GM23338 (cell line): ENCODE measurements around the gene ORC2. TPM values are rescaled to one million over a fixed set of nuclear protein-coding genes. Genes with fewer than 3 reads are reported as not detected.
"Not testable (repeated sequence)": the region's sequence is repeated elsewhere in the genome, so short reads cannot be mapped to it uniquely, and the experiment has no call there.

Experiments used
- ATAC-seq: fragments of 200-7000 bp; cut with Tn5 transposase; 3 replicates; pipeline ENCODE4 v1.9.1; 2020
- DNase-seq: peaks from one replicate; pipeline ENCODE4 v3.0.0-alpha.2; 2015; ENCODE audit warnings: low spot score
- H2AFZ ChIP-seq: fragments of 200-600 bp; sonication (generic); 2 replicates; pipeline ENCODE4 v1.8.0; 2016; ENCODE audit warnings: antibody characterized with exemption, mild to moderate bottlenecking, moderate library complexity
- H3F3A ChIP-seq: fragments of 200-600 bp; sonication (generic); replicated peaks from 2 replicates; pipeline ENCODE4 v1.8.0; 2017; ENCODE audit warnings: antibody characterized with exemption, mixed run types, low read depth
- H3K27ac ChIP-seq: fragments of 200-600 bp; sonication (generic); 2 replicates; pipeline ENCODE4 v1.6.1; 2016; ENCODE audit warnings: low read depth
- H3K27me3 ChIP-seq: fragments of 200-600 bp; sonication (generic); 2 replicates; pipeline ENCODE4 v1.8.0; 2016; ENCODE audit warnings: mild to moderate bottlenecking, mixed run types, moderate library complexity; ENCODE audit not compliant: insufficient read depth
- H3K36me3 ChIP-seq: fragments of 200-600 bp; sonication (generic); 2 replicates; pipeline ENCODE4 v1.8.0; 2016; ENCODE audit warnings: mild to moderate bottlenecking; ENCODE audit not compliant: insufficient read depth
- H3K4me1 ChIP-seq: fragments of 200-600 bp; sonication (generic); 2 replicates; pipeline ENCODE4 v1.8.0; 2016; ENCODE audit warnings: mild to moderate bottlenecking, moderate library complexity; ENCODE audit not compliant: insufficient read depth
- H3K4me2 ChIP-seq: fragments of 200-600 bp; sonication (generic); 2 replicates; pipeline ENCODE4 v1.7.1; 2017; ENCODE audit warnings: mixed run types
- H3K4me3 ChIP-seq: fragments of 200-600 bp; sonication (generic); 2 replicates; pipeline ENCODE4 v1.6.1; 2016; ENCODE audit warnings: mixed run types
- H3K79me2 ChIP-seq: fragments of 200-600 bp; sonication (generic); replicated peaks from 2 replicates; pipeline ENCODE4 v1.8.0; 2017; ENCODE audit warnings: mild to moderate bottlenecking; ENCODE audit not compliant: insufficient read depth
- H3K9me2 ChIP-seq: fragments of 200-600 bp; sonication (generic); 2 replicates; pipeline ENCODE4 v1.8.0; 2017; ENCODE audit not compliant: insufficient read depth
- H4K20me1 ChIP-seq: fragments of 200-600 bp; sonication (generic); replicated peaks from 2 replicates; pipeline ENCODE4 v1.8.0; 2017; ENCODE audit warnings: mild to moderate bottlenecking; ENCODE audit not compliant: insufficient read depth
- H3K27ac Mint-ChIP-seq: 2 replicates; pipeline ENCODE4 v1.8.0; 2020; ENCODE audit warnings: inconsistent platforms, mild to moderate bottlenecking, moderate library complexity, mixed read lengths
- H3K27me3 Mint-ChIP-seq: 3 replicates; pipeline ENCODE4 v1.8.0; 2022; ENCODE audit warnings: low read depth, mild to moderate bottlenecking, moderate library complexity, mixed read lengths, inconsistent platforms; ENCODE audit not compliant: insufficient read depth, poor library complexity
- H3K36me3 Mint-ChIP-seq: 3 replicates; pipeline ENCODE4 v1.8.0; 2021; ENCODE audit warnings: low read depth, mild to moderate bottlenecking, inconsistent platforms, moderate library complexity, mixed read lengths
- H3K4me1 Mint-ChIP-seq: 3 replicates; pipeline ENCODE4 v1.8.0; 2020; ENCODE audit warnings: mild to moderate bottlenecking, inconsistent platforms, mixed read lengths
- H3K4me3 Mint-ChIP-seq: 3 replicates; pipeline ENCODE4 v1.8.0; 2021; ENCODE audit warnings: moderate library complexity, mild to moderate bottlenecking, inconsistent platforms, mixed read lengths
- H3K9me3 Mint-ChIP-seq: 3 replicates; pipeline ENCODE4 v1.8.0; 2020; ENCODE audit warnings: moderate library complexity, mild to moderate bottlenecking, inconsistent platforms, mixed read lengths
- CREB1 ChIP-seq: fragments of 250-450 bp; sonication (Bioruptor Pico); IDR thresholded peaks from 2 replicates; pipeline ENCODE4 v1.5.0; 2020; ENCODE audit warnings: low read depth, mild to moderate bottlenecking, moderate library complexity
- POLR2AphosphoS5 ChIP-seq: IDR thresholded peaks from 2 replicates; pipeline ENCODE4 v1.6.1; 2016; ENCODE audit warnings: antibody characterized with exemption, low read depth
- polyA plus RNA-seq: library from polyadenylated mRNA; unstranded; fragments of >200 nt; fragmentation: Nextera tagmentation; extraction: Ambion mirVana; gene quantifications from 2 replicates; pipeline ENCODE4 v1.2.1, GENCODE V29; 2016
- total RNA-seq: library from RNA; depleted of rRNA; stranded (reverse); fragments of >200 nt; shearing (Covaris generic); gene quantifications from 2 replicates; pipeline ENCODE4 v1.2.3, GENCODE V29; 2014
- TF ChIP-seq, protein P1 (sequence below), 2 experiments: fragments of 200-600 bp in 1 of 2; sonication (generic) in 1 of 2; conservative IDR thresholded peaks; 2 replicates each; pipeline versions ENCODE4 v1.5.1 to v1.6.1; 2016 to 2017; ENCODE audit warnings: antibody characterized with exemption in 2 of 2, low read depth in 2 of 2, mild to moderate bottlenecking in 2 of 2, moderate library complexity in 1 of 2
- TF ChIP-seq, protein P2 (sequence below): IDR thresholded peaks from 2 replicates; pipeline ENCODE4 v1.6.1; 2016; ENCODE audit warnings: antibody characterized with exemption

Gene ORC2
- total and polyA plus RNA-seq, 2 experiments from 2014 or later: 26.1 to 42.0 TPM

DNA sequence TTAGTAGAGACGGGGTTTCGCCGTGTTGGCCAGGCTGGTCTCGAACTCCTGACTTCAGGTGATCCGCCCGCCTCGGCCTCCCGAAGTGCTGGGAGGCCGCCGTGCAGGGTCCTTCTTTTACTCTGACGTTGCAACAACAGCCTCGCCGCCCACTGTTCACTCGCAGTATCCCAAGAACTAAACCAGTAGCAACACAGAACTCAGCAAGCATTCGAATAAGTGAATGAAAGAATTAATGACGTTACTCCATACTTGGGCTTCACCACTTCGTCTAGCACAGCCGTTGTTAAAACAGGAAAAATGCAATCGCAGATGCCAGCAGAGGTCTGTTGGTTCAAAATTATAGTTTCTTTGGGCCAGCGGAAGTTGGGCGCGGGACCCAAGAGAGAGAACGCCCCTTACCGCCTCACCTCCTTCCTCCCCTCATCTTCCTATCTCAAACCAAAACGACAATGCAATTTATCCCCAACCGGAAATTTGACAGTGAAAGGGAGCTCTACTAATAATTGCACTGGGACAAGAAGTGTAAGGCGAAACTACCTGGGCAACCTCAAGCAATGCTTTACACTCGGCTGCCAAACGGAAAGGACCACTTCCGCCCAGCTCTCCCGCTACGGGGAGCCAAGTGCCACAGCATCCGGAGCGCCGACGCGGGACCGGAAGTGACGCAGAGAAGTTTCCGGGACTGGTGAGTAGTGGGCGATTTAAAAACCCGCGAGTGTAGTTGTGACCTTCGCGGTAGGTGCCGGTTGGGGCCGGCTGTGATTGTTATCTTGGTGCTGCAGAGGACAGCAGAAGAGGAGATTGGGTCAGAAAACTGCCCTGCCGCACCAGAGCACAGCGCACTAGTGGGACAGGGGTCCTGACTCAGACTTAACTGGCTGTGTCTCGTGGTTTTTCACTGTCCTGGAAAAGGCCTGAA is 74.5 kb downstream of the ORC2 start, which contains the start of the genes NIF3L1 and PPIL3:
Gene NIF3L1 (plus strand): TSS at position 668 of the 922 bp plus-strand sequence. CDS start 2,573 bp downstream, outside the sequence.
Gene PPIL3 (minus strand): TSS at position 374 of the 922 bp plus-strand sequence. CDS start 1,462 bp downstream, outside the sequence.
- no peaks in the 10 kb centered on the region for H4K20me1 ChIP-seq
- H3K4me2 ChIP-seq: peak within 1 kb of the TSS; percentile 91
- H3K4me1 ChIP-seq: peaks cover 16% of the 10 kb centered on the region
- peaks cover 5% of the 10 kb centered on the region; the same call in 1 of the 2 replicates for H3F3A ChIP-seq
- H3K27me3 Mint-ChIP-seq: peaks cover 15% of the 10 kb centered on the region
- peaks cover 53% of the 10 kb centered on the region for H3K79me2 ChIP-seq
- H3K9me2 ChIP-seq: no peaks in the 10 kb centered on the region
- peak within 1 kb of the TSS; percentile 77 for H2AFZ ChIP-seq
- H3K9me3 Mint-ChIP-seq: no peaks in the 10 kb centered on the region
- H3K36me3 ChIP-seq: peaks cover 6% of the 10 kb centered on the region; the same call in 1 of the 2 replicates
- H3K4me1 Mint-ChIP-seq: peaks cover 22% of the 10 kb centered on the region
- peak; percentile 92 for ATAC-seq
- peak within 1 kb of the TSS; percentile 97 for H3K4me3 Mint-ChIP-seq
- TF ChIP-seq, protein P1, sequence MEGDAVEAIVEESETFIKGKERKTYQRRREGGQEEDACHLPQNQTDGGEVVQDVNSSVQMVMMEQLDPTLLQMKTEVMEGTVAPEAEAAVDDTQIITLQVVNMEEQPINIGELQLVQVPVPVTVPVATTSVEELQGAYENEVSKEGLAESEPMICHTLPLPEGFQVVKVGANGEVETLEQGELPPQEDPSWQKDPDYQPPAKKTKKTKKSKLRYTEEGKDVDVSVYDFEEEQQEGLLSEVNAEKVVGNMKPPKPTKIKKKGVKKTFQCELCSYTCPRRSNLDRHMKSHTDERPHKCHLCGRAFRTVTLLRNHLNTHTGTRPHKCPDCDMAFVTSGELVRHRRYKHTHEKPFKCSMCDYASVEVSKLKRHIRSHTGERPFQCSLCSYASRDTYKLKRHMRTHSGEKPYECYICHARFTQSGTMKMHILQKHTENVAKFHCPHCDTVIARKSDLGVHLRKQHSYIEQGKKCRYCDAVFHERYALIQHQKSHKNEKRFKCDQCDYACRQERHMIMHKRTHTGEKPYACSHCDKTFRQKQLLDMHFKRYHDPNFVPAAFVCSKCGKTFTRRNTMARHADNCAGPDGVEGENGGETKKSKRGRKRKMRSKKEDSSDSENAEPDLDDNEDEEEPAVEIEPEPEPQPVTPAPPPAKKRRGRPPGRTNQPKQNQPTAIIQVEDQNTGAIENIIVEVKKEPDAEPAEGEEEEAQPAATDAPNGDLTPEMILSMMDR (conservative IDR thresholded peaks at IDR 0.05; ENCODE audit: low read depth in 2 of 2): no peak
- peak; percentile 74 for TF ChIP-seq POLR2AphosphoS5
- TF ChIP-seq, protein P2, sequence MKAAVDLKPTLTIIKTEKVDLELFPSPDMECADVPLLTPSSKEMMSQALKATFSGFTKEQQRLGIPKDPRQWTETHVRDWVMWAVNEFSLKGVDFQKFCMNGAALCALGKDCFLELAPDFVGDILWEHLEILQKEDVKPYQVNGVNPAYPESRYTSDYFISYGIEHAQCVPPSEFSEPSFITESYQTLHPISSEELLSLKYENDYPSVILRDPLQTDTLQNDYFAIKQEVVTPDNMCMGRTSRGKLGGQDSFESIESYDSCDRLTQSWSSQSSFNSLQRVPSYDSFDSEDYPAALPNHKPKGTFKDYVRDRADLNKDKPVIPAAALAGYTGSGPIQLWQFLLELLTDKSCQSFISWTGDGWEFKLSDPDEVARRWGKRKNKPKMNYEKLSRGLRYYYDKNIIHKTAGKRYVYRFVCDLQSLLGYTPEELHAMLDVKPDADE: peak; percentile 82; the same call in 1 of the 2 replicates
- TF ChIP-seq CREB1 (CRISPR knock-in tag): peak; percentile 94
- peak within 1 kb of the TSS; percentile 71 for H3K4me3 ChIP-seq
- H3K27me3 ChIP-seq: no peaks in the 10 kb centered on the region
- peak within 1 kb of the TSS; percentile 98 for H3K27ac ChIP-seq
- peak; percentile 100 for DNase-seq
- H3K36me3 Mint-ChIP-seq: peaks cover 29% of the 10 kb centered on the region
- peak within 1 kb of the TSS; percentile 100 for H3K27ac Mint-ChIP-seq

DNA sequence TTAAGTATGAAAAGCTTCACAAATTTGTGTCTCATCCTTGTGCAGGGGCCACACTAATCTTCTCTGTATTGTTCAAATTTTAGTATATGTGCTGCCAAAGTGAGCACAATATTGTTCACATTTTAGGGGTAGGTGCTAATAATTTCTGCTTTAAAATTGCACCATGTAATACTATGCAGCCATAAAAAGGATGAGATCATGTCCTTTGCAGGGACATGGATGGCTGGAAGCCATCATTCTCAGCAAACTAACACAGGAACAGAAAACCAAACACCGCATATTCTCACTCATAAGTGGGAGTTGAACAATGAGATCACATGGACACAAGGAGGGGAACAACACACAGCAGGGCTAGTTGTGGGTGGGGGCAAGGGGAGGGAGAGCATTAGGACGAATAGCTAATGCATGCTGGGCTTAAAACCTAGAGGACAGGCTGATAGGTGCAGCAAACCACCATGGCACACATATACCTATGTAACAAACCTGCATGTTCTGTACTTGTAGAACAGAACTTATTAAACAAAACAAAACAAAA is 81.7 kb downstream of the ORC2 start:
- not testable (repeated sequence) for H4K20me1 ChIP-seq, H3K79me2 ChIP-seq, H3K27ac Mint-ChIP-seq, DNase-seq, H3K27ac ChIP-seq, H3K4me3 Mint-ChIP-seq, H3K4me3 ChIP-seq, H3K4me2 ChIP-seq, H3K9me3 Mint-ChIP-seq, H3K27me3 Mint-ChIP-seq, H3K9me2 ChIP-seq, ATAC-seq, H3K4me1 ChIP-seq, H3K4me1 Mint-ChIP-seq, H2AFZ ChIP-seq, H3F3A ChIP-seq, H3K27me3 ChIP-seq
- peaks cover 62% of the 10 kb centered on the region for H3K36me3 Mint-ChIP-seq
- H3K36me3 ChIP-seq: peaks cover 24% of the 10 kb centered on the region; the same call in 1 of the 2 replicates
